Measurements from ENCODE around the gene BCAR1.
"Not testable (repeated sequence)": the region's sequence is repeated elsewhere in the genome, so short reads cannot be mapped to it uniquely, and the experiment has no call there.

The BCAR1 gene

GRCh38 chr16:75237398-75238131 is 13.9 kb downstream of the BCAR1 start:
- DNase-seq: no peak

- no peak for DNase-seq
These were observed 14.6 kb downstream of the BCAR1 start for GRCh38 chr16:75236736-75237397.

GRCh38 chr16:75236232-75236631 is 15.2 kb downstream of the BCAR1 start:
- DNase-seq: no peak

GRCh38 chr16:75235721-75236193 is 15.7 kb downstream of the BCAR1 start:
- DNase-seq: no peak

- no peak for DNase-seq
These were observed 16.3 kb downstream of the BCAR1 start for GRCh38 chr16:75234856-75235696.

GRCh38 chr16:75233611-75233938 is 17.8 kb downstream of the BCAR1 start:
- DNase-seq: no peak

- no peak for DNase-seq
These were observed 19.9 kb downstream of the BCAR1 start for GRCh38 chr16:75231570-75231969.

GRCh38 chr16:75230471-75231110 is 20.8 kb downstream of the BCAR1 start:
- DNase-seq: no peak

- no peak for DNase-seq
These were observed 22.0 kb downstream of the BCAR1 start for GRCh38 chr16:75229172-75230031.

- no peak for DNase-seq
These were observed 23.1 kb downstream of the BCAR1 start for GRCh38 chr16:75228143-75228976.

- DNase-seq: no peak
These were observed 23.9 kb downstream of the BCAR1 start for GRCh38 chr16:75227361-75228142.

- DNase-seq: no peak
These were observed 24.7 kb downstream of the BCAR1 start for GRCh38 chr16:75226550-75227360.

GRCh38 chr16:75225678-75226515 is 25.5 kb downstream of the BCAR1 start:
- no peak for DNase-seq

GRCh38 chr16:75225092-75225491 is 26.3 kb downstream of the BCAR1 start:
- DNase-seq: no peak

GRCh38 chr16:75224306-75225082 is 26.9 kb downstream of the BCAR1 start:
- DNase-seq: no peak

GRCh38 chr16:75223129-75223528 is 28.3 kb downstream of the BCAR1 start:
- not testable (repeated sequence) for DNase-seq

- no peak for DNase-seq
These were observed 29.1 kb downstream of the BCAR1 start for GRCh38 chr16:75222271-75222783.
